ENCODE data around the gene NOC2L.

NOC2L gene

DNA sequence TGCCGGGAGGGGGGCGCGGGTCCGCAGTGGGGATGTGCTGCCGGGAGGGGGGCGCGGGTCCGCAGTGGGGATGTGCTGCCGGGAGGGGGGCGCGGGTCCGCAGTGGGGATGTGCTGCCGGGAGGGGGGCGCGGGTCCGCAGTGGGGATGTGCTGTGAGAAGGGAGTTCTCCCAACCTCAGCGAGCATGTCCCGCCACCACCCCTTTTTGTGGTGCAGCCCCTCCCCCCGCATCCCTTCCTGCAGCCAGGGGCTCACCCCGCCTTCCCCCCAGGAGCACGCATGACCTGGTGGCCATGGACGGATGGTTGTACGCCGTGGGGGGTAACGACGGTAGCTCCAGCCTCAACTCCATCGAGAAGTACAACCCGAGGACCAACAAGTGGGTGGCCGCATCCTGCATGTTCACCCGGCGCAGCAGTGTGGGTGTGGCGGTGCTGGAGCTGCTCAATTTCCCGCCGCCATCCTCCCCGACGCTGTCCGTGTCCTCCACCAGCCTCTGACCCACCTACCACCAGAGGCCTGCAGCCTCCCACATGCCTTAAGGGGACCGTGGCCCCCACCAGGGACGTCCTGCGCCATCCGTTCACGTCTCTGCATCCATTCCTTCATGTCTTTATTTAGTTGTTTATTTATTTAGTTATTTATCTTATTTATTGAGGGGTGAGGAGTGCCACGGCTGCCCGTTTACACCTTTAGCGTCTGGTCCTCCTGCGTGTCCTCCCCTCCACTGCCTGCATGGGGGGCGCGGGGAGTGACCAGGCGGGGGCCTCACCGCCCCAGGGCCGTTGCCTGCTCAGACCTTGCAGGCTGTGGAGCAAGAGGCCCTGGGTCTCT, 5.9 kb upstream of the NOC2L start:
- no peak for ATAC-seq
- TF ChIP-seq ZC3H10 (CRISPR knock-in tag; IDR thresholded peaks at IDR 0.05) (no peak), RARB (CRISPR knock-in tag; IDR thresholded peaks at IDR 0.05) (no peak), CREB5 (CRISPR knock-in tag; IDR thresholded peaks at IDR 0.05; ENCODE audit: low read depth) (no peak), ZNF565 (CRISPR knock-in tag; conservative IDR thresholded peaks at IDR 0.05; ENCODE audit: low read depth) (no peak), ZFP3 (CRISPR knock-in tag; IDR thresholded peaks at IDR 0.05) (no peak), ZNF8 (CRISPR knock-in tag; IDR thresholded peaks at IDR 0.05) (no peak), PPARA (CRISPR knock-in tag; IDR thresholded peaks at IDR 0.05; ENCODE audit: borderline replicate concordance) (no peak), ESRRG (CRISPR knock-in tag; IDR thresholded peaks at IDR 0.05) (no peak), BACH2 (CRISPR knock-in tag; IDR thresholded peaks at IDR 0.05; ENCODE audit: borderline replicate concordance) (no peak), ZNF70 (CRISPR knock-in tag; IDR thresholded peaks at IDR 0.05) (no peak), ARNTL (CRISPR knock-in tag; IDR thresholded peaks at IDR 0.05; ENCODE audit: borderline replicate concordance, low read depth) (no peak), PATZ1 (CRISPR knock-in tag; IDR thresholded peaks at IDR 0.05; ENCODE audit: borderline replicate concordance) (no peak), TCF4 (CRISPR knock-in tag; IDR thresholded peaks at IDR 0.05; ENCODE audit: borderline replicate concordance) (no peak), CSDC2 (CRISPR knock-in tag; IDR thresholded peaks at IDR 0.05) (no peak), OSR1 (CRISPR knock-in tag; IDR thresholded peaks at IDR 0.05) (no peak), SNAI2 (CRISPR knock-in tag; IDR thresholded peaks at IDR 0.05) (no peak), TOX (CRISPR knock-in tag; IDR thresholded peaks at IDR 0.05; ENCODE audit: borderline replicate concordance) (no peak), POU6F1 (CRISPR knock-in tag; IDR thresholded peaks at IDR 0.05; ENCODE audit: borderline replicate concordance, low read depth) (no peak)
- TF ChIP-seq, protein P1, sequence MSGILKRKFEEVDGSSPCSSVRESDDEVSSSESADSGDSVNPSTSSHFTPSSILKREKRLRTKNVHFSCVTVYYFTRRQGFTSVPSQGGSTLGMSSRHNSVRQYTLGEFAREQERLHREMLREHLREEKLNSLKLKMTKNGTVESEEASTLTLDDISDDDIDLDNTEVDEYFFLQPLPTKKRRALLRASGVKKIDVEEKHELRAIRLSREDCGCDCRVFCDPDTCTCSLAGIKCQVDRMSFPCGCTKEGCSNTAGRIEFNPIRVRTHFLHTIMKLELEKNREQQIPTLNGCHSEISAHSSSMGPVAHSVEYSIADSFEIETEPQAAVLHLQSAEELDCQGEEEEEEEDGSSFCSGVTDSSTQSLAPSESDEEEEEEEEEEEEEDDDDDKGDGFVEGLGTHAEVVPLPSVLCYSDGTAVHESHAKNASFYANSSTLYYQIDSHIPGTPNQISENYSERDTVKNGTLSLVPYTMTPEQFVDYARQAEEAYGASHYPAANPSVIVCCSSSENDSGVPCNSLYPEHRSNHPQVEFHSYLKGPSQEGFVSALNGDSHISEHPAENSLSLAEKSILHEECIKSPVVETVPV (CRISPR knock-in tag; IDR thresholded peaks at IDR 0.05) = no peak

DNA sequence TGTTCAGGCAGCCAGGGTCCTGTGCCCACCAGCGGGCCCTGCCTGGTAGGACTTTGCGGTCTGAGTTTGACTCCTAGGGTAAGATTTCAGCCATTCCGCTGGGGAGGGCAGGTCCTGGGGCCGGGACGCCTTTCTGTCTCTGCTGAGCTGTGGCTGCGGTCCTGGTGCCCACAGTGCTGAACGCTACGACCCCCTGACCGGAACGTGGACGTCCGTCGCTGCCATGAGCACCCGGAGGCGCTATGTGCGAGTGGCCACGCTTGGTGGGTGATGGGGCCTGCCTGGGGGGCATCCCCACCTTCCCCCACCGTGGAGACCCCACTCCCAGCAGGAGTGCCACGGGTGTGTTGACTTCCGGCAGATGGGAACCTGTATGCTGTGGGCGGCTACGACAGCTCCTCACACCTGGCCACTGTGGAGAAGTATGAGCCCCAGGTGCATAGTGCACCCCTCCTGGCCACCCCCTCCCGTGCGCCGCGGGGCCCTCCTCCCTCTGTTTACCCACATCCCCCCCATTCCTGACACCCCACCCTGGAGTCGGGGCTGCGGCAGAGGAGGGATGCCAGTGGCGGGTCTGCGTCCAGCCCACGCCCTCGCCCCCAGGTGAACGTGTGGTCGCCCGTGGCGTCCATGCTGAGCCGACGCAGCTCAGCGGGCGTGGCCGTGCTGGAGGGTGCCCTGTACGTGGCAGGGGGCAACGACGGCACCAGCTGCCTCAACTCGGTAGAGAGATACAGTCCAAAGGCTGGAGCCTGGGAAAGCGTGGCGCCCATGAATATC, 4.9 kb upstream of the NOC2L start:
- no peak for ATAC-seq
- TF ChIP-seq RARB (CRISPR knock-in tag; IDR thresholded peaks at IDR 0.05) (no peak), ZFP30 (CRISPR knock-in tag; IDR thresholded peaks at IDR 0.05) (no peak), PATZ1 (CRISPR knock-in tag; IDR thresholded peaks at IDR 0.05; ENCODE audit: borderline replicate concordance) (no peak), ZNF70 (CRISPR knock-in tag; IDR thresholded peaks at IDR 0.05) (no peak), ZNF565 (CRISPR knock-in tag; conservative IDR thresholded peaks at IDR 0.05; ENCODE audit: low read depth) (no peak), CSDC2 (CRISPR knock-in tag; IDR thresholded peaks at IDR 0.05) (no peak), CREB5 (CRISPR knock-in tag; IDR thresholded peaks at IDR 0.05; ENCODE audit: low read depth) (no peak), BACH2 (CRISPR knock-in tag; IDR thresholded peaks at IDR 0.05; ENCODE audit: borderline replicate concordance) (no peak), TCF4 (CRISPR knock-in tag; IDR thresholded peaks at IDR 0.05; ENCODE audit: borderline replicate concordance) (no peak), SNAI2 (CRISPR knock-in tag; IDR thresholded peaks at IDR 0.05) (no peak)

Data from SK-N-SH treated with all-trans-retinoic acid at 6 μM for 48 hours (cell line).